DND-41 (cell line): ENCODE measurements around the gene CPNE9.

Experiments
- ATAC-seq: fragments of 200-7000 bp; cut with Tn5 transposase; 3 replicates; pipeline ENCODE4 v1.9.1; 2021; ENCODE audit warnings: low read depth; ENCODE audit not compliant: insufficient read depth
- DNase-seq: peaks from one replicate; pipeline ENCODE4 v3.0.0-alpha.2; 2020
- H2AFZ ChIP-seq: 2 replicates; pipeline ENCODE4 v1.6.0; 2012; ENCODE audit warnings: low read depth, low read length
- H3K27ac ChIP-seq: 2 replicates; pipeline ENCODE4 v1.5.1; 2012; ENCODE audit warnings: low read length, inconsistent platforms
- H3K27me3 ChIP-seq: fragments of 200-600 bp; sonication (generic); 2 replicates; pipeline ENCODE4 v1.6.0; 2012; ENCODE audit warnings: low read length, mild to moderate bottlenecking, inconsistent platforms; ENCODE audit not compliant: insufficient read depth, poor library complexity
- H3K36me3 ChIP-seq: 2 replicates; pipeline ENCODE4 v1.5.1; 2012; ENCODE audit warnings: low read length, inconsistent platforms; ENCODE audit not compliant: insufficient read depth
- H3K4me1 ChIP-seq: 2 replicates; pipeline ENCODE4 v1.5.1; 2012; ENCODE audit warnings: mild to moderate bottlenecking, low read length; ENCODE audit not compliant: insufficient read depth
- H3K4me2 ChIP-seq: 2 replicates; pipeline ENCODE4 v1.6.0; 2012; ENCODE audit warnings: mild to moderate bottlenecking, moderate library complexity, low read length, inconsistent platforms; ENCODE audit not compliant: insufficient read depth
- H3K4me3 ChIP-seq, 2 experiments: fragments of 200-600 bp in 1 of 2; shearing (Covaris generic) in 1 of 2; 2 replicates each; pipeline ENCODE4 v1.5.1; 2012 to 2016; ENCODE audit warnings: inconsistent platforms in 2 of 2, low read length in 2 of 2, mild to moderate bottlenecking in 2 of 2, low read depth in 1 of 2, moderate library complexity in 1 of 2
- H3K79me2 ChIP-seq: 2 replicates; pipeline ENCODE4 v1.6.0; 2012; ENCODE audit warnings: low read length, inconsistent platforms; ENCODE audit not compliant: insufficient read depth
- H3K9ac ChIP-seq: 2 replicates; pipeline ENCODE4 v1.6.0; 2012; ENCODE audit warnings: low read depth, mild to moderate bottlenecking, inconsistent platforms, low read length, moderate library complexity
- H3K9me3 ChIP-seq: 2 replicates; pipeline ENCODE4 v1.5.1; 2012; ENCODE audit warnings: low read length, moderate library complexity, mild to moderate bottlenecking, inconsistent platforms; ENCODE audit not compliant: insufficient read depth, severe bottlenecking
- H4K20me1 ChIP-seq: 2 replicates; pipeline ENCODE4 v1.6.0; 2012; ENCODE audit warnings: low read length; ENCODE audit not compliant: insufficient read depth
- EZH2 ChIP-seq: IDR thresholded peaks from 3 replicates; pipeline ENCODE4 v1.6.1; 2012; ENCODE audit warnings: borderline replicate concordance, low read depth, mild to moderate bottlenecking, moderate library complexity, low read length, inconsistent platforms; ENCODE audit not compliant: severe bottlenecking
- TF ChIP-seq, protein P1 (sequence below): IDR thresholded peaks from 2 replicates; pipeline ENCODE4 v1.5.1; 2012; ENCODE audit warnings: borderline replicate concordance, low read length, moderate library complexity, mild to moderate bottlenecking; ENCODE audit not compliant: poor library complexity, severe bottlenecking; ENCODE audit errors: extremely low read depth

CPNE9 gene

GRCh38 chr3:9776896-9777693 lies 73.5 kb downstream of the CPNE9 start:
- TF ChIP-seq, protein P1, sequence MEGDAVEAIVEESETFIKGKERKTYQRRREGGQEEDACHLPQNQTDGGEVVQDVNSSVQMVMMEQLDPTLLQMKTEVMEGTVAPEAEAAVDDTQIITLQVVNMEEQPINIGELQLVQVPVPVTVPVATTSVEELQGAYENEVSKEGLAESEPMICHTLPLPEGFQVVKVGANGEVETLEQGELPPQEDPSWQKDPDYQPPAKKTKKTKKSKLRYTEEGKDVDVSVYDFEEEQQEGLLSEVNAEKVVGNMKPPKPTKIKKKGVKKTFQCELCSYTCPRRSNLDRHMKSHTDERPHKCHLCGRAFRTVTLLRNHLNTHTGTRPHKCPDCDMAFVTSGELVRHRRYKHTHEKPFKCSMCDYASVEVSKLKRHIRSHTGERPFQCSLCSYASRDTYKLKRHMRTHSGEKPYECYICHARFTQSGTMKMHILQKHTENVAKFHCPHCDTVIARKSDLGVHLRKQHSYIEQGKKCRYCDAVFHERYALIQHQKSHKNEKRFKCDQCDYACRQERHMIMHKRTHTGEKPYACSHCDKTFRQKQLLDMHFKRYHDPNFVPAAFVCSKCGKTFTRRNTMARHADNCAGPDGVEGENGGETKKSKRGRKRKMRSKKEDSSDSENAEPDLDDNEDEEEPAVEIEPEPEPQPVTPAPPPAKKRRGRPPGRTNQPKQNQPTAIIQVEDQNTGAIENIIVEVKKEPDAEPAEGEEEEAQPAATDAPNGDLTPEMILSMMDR = no peak
- TF ChIP-seq EZH2 = no peak
- no peak overlapping the region for H3K4me3 ChIP-seq
- H3K4me1 ChIP-seq = peaks cover 28% of the 10 kb centered on the region
- H3K4me2 ChIP-seq = no peak overlapping the region
- peaks cover 8% of the 10 kb centered on the region for H3K27me3 ChIP-seq
- no peak overlapping the region for H2AFZ ChIP-seq
- peaks cover 9% of the 10 kb centered on the region for H3K36me3 ChIP-seq
- DNase-seq (no peak), ATAC-seq (no peak)
- H3K9ac ChIP-seq = no peak overlapping the region
- H3K9me3 ChIP-seq = no peaks in the 10 kb centered on the region
- H3K27ac ChIP-seq = no peak overlapping the region
- H3K79me2 ChIP-seq = no peaks in the 10 kb centered on the region
- H4K20me1 ChIP-seq = peaks cover 31% of the 10 kb centered on the region

GRCh38 chr3:9777694-9778021 lies 74.0 kb downstream of the CPNE9 start:
- Histone ChIP-seq H2AFZ (no peak overlapping the region), H4K20me1 (peaks cover 31% of the 10 kb centered on the region), H3K27me3 (peaks cover 8% of the 10 kb centered on the region), H3K79me2 (no peaks in the 10 kb centered on the region), H3K4me2 (no peak overlapping the region), H3K9me3 (no peaks in the 10 kb centered on the region), H3K4me1 (peaks cover 28% of the 10 kb centered on the region), H3K9ac (no peak overlapping the region), H3K36me3 (peaks cover 14% of the 10 kb centered on the region), H3K4me3 (no peak overlapping the region), H3K27ac (no peak overlapping the region)
- ATAC-seq (no peak), DNase-seq (no peak)
- TF ChIP-seq EZH2 = no peak
- TF ChIP-seq, protein P1 = no peak

- ATAC-seq = no peak
- peaks cover 28% of the 10 kb centered on the region for H3K4me1 ChIP-seq
- no peaks in the 10 kb centered on the region for H3K9me3 ChIP-seq
- H3K79me2 ChIP-seq = no peaks in the 10 kb centered on the region
- H2AFZ ChIP-seq = no peak overlapping the region
- H3K4me2 ChIP-seq = no peak overlapping the region
- peaks cover 17% of the 10 kb centered on the region for H3K36me3 ChIP-seq
- H3K4me3 ChIP-seq = no peak overlapping the region
- no peak for DNase-seq
- peaks cover 31% of the 10 kb centered on the region for H4K20me1 ChIP-seq
- TF ChIP-seq, protein P1 = no peak
- TF ChIP-seq EZH2 = no peak
- no peak overlapping the region for H3K9ac ChIP-seq
- no peak overlapping the region for H3K27ac ChIP-seq
- peaks cover 8% of the 10 kb centered on the region for H3K27me3 ChIP-seq
Measured at GRCh38 chr3:9778143-9779074, 74.8 kb downstream of the CPNE9 start.
